Endodermal cell (in vitro differentiated cells): ENCODE data around the gene EIF4E1B. TPM values are rescaled to one million over a fixed set of nuclear protein-coding genes. Genes with fewer than 3 reads are reported as not detected.

Experiments
- DNase-seq: peaks from one replicate; pipeline ENCODE4 v3.0.0-alpha.2; 2017
- H3K27ac ChIP-seq: 2 replicates; pipeline ENCODE4 v1.5.1; 2013; ENCODE audit warnings: mild to moderate bottlenecking, low read depth, low read length, moderate library complexity
- H3K27me3 ChIP-seq: 2 replicates; pipeline ENCODE4 v1.6.1; 2013; ENCODE audit warnings: mild to moderate bottlenecking, low read length, moderate library complexity; ENCODE audit not compliant: insufficient read depth, control insufficient read depth, poor library complexity, severe bottlenecking
- H3K36me3 ChIP-seq: 2 replicates; pipeline ENCODE4 v1.7.0; 2013; ENCODE audit warnings: mild to moderate bottlenecking, low read length, moderate library complexity; ENCODE audit not compliant: control insufficient read depth, insufficient read depth
- H3K4me1 ChIP-seq: one replicate; pipeline ENCODE4 v1.7.0; 2013; ENCODE audit warnings: low read length; ENCODE audit not compliant: control insufficient read depth, insufficient read depth
- H3K4me3 ChIP-seq: 2 replicates; pipeline ENCODE4 v1.5.1; 2013; ENCODE audit warnings: mild to moderate bottlenecking, low read length, moderate library complexity
- H3K9ac ChIP-seq: 2 replicates; pipeline ENCODE4 v1.6.1; 2013; ENCODE audit warnings: mild to moderate bottlenecking, low read length, moderate library complexity; ENCODE audit not compliant: poor library complexity, severe bottlenecking; ENCODE audit errors: extremely low read depth
- H3K9me3 ChIP-seq: 2 replicates; pipeline ENCODE4 v1.6.1; 2013; ENCODE audit warnings: mild to moderate bottlenecking, low read length, moderate library complexity; ENCODE audit not compliant: control insufficient read depth
- H3K27ac Mint-ChIP-seq: 2 replicates; pipeline ENCODE4 v1.8.0; 2020; ENCODE audit warnings: mixed read lengths
- H3K27me3 Mint-ChIP-seq: 2 replicates; pipeline ENCODE4 v1.8.0; 2021; ENCODE audit warnings: mild to moderate bottlenecking, mixed read lengths; ENCODE audit not compliant: insufficient read depth
- H3K36me3 Mint-ChIP-seq: 2 replicates; pipeline ENCODE4 v1.8.0; 2020; ENCODE audit warnings: low read depth, mixed read lengths
- H3K4me1 Mint-ChIP-seq: 2 replicates; pipeline ENCODE4 v1.8.0; 2020; ENCODE audit warnings: mixed read lengths
- H3K4me3 Mint-ChIP-seq: 2 replicates; pipeline ENCODE4 v1.8.0; 2020; ENCODE audit warnings: mild to moderate bottlenecking, moderate library complexity, mixed read lengths
- H3K9me3 Mint-ChIP-seq: 2 replicates; pipeline ENCODE4 v1.8.0; 2020; ENCODE audit warnings: mild to moderate bottlenecking, mixed read lengths
- CTCF ChIP-seq: fragments of 200-600 bp; sonication (generic); conservative IDR thresholded peaks from 2 replicates; pipeline ENCODE4 v1.5.0; 2021; ENCODE audit warnings: antibody characterized with exemption, mild to moderate bottlenecking
- whole genome bisulfite sequencing, 2 experiments: methylation state at CpG; one replicate each; pipeline versions ENCODE4 v1.1.5 to v1.1.7; 2013; ENCODE audit warnings: missing lambda C conversion rate in 2 of 2, mixed read lengths in 1 of 2; ENCODE audit not compliant: insufficient coverage in 1 of 2, insufficient read length in 1 of 2; 5-methylcytosine and 5-hydroxymethylcytosine counted together
- long read RNA-seq, 4 experiments: library from polyadenylated mRNA in 2 of 4; library from RNA in 1 of 4; library from capped mRNA in 1 of 4; stranded (forward) in 3 of 4; unstranded in 1 of 4; transcript quantifications; one replicate each; pipeline ENCODE4 v2.0.0, GENCODE V29; 2020 to 2021; ENCODE audit warnings: inconsistent platforms in 1 of 4
- polyA plus RNA-seq, 2 experiments: library from polyadenylated mRNA; stranded (reverse); fragments of 50-300 nt; gene quantifications; one replicate each; pipeline ENCODE4 v1.2.3, GENCODE V29; 2013
- total RNA-seq, 2 donors: library from RNA; stranded (reverse); fragmentation: NEBNext Ultra II Directional in 1 of 2; extraction: Animal tissue kit (Norgen Biotek cat#: 25700) in 1 of 2; gene quantifications; 2 replicates in 1 of 2; 3 replicates in 1 of 2; pipeline ENCODE4 v1.2.1, GENCODE V29; 2021

EIF4E1B gene
- total RNA-seq, result 1 to 10 TPM; 1.4 to 2.0 TPM
- polyA plus RNA-seq (2013, experiment 1 of 2), result 0.82 TPM
- polyA plus RNA-seq (2013, experiment 2 of 2), result not detected
- long read RNA-seq, experiment 1, partial matches to known transcripts, result 0 of 2 reads
- long read RNA-seq, experiment 1, other reads (novel, unspliced or antisense), result 1 of 2 reads
- long read RNA-seq, experiment 2, partial matches to known transcripts, result 1 of 3 reads
- long read RNA-seq, experiment 2, other reads (novel, unspliced or antisense), result 2 of 3 reads
- long read RNA-seq, experiment 3, partial matches to known transcripts, result 1 of 3 reads
- long read RNA-seq, experiment 3, other reads (novel, unspliced or antisense), result 2 of 3 reads
- long read RNA-seq, experiment 4, partial matches to known transcripts, result 1 of 4 reads
- long read RNA-seq, experiment 4, other reads (novel, unspliced or antisense), result 3 of 4 reads

GRCh38 chr5:176629853-176630680 lies at the start of gene EIF4E1B, which contains the start of gene SNCB:
TSS of gene EIF4E1B (plus strand) at chr5:176630675. CDS start at chr5:176642788, 12,113 bp downstream.
TSS of gene SNCB (minus strand) at chr5:176630534. CDS start at chr5:176629654, 880 bp downstream.
- H3K4me3 Mint-ChIP-seq, result peak within 1 kb of the TSS; percentile 46
- H3K36me3 ChIP-seq, result no peaks in the 10 kb centered on the region
- H3K4me3 ChIP-seq, result peak within 1 kb of the TSS; percentile 74
- peaks cover 85% of the 10 kb centered on the region for H3K27me3 Mint-ChIP-seq
- WGBS, 2 experiments, result 0 to 2% methylated on average over 31 to 94 of the region's 94 CpGs
- no peak for TF ChIP-seq CTCF
- H3K4me1 Mint-ChIP-seq, result peaks cover 13% of the 10 kb centered on the region
- no peak within 1 kb of the TSS for H3K27ac Mint-ChIP-seq
- H3K9me3 ChIP-seq, result no peaks in the 10 kb centered on the region
- H3K27ac ChIP-seq, result no peak within 1 kb of the TSS
- H3K9me3 Mint-ChIP-seq, result no peaks in the 10 kb centered on the region
- peaks cover 67% of the 10 kb centered on the region for H3K27me3 ChIP-seq
- H3K4me1 ChIP-seq, result no peaks in the 10 kb centered on the region
- peak; percentile 87 for DNase-seq
- H3K36me3 Mint-ChIP-seq, result no peaks in the 10 kb centered on the region
- H3K9ac ChIP-seq, result no peak within 1 kb of the TSS

- no peak overlapping the region for H3K4me3 Mint-ChIP-seq
- no peak overlapping the region for H3K27ac Mint-ChIP-seq
- WGBS, 2 experiments, result 91 to 100% methylated on average over 8 to 12 of the region's 12 CpGs
- no peaks in the 10 kb centered on the region for H3K4me1 ChIP-seq
- TF ChIP-seq CTCF, result no peak
- H3K36me3 ChIP-seq, result no peaks in the 10 kb centered on the region
- no peaks in the 10 kb centered on the region for H3K27me3 ChIP-seq
- H3K9ac ChIP-seq, result no peak overlapping the region
- no peak overlapping the region for H3K4me3 ChIP-seq
- no peak overlapping the region for H3K27ac ChIP-seq
- peaks cover 22% of the 10 kb centered on the region for H3K9me3 Mint-ChIP-seq
- DNase-seq, result no peak
- H3K4me1 Mint-ChIP-seq, result no peaks in the 10 kb centered on the region
- no peaks in the 10 kb centered on the region for H3K36me3 Mint-ChIP-seq
- H3K9me3 ChIP-seq, result peaks cover 12% of the 10 kb centered on the region
- H3K27me3 Mint-ChIP-seq, result peaks cover 4% of the 10 kb centered on the region
Observed at GRCh38 chr5:176581361-176581760, 49.1 kb upstream of the EIF4E1B start.

GRCh38 chr5:176583076-176583475 lies 47.4 kb upstream of the EIF4E1B start:
- H3K4me3 ChIP-seq, result no peak overlapping the region
- H3K27ac ChIP-seq, result no peak overlapping the region
- H3K4me1 ChIP-seq, result no peaks in the 10 kb centered on the region
- no peaks in the 10 kb centered on the region for H3K36me3 Mint-ChIP-seq
- H3K36me3 ChIP-seq, result no peaks in the 10 kb centered on the region
- H3K9ac ChIP-seq, result no peak overlapping the region
- H3K9me3 Mint-ChIP-seq, result peaks cover 27% of the 10 kb centered on the region
- H3K27ac Mint-ChIP-seq, result no peak overlapping the region
- 79 to 86% methylated on average over 4 of the region's 4 CpGs for WGBS, 2 experiments
- H3K4me1 Mint-ChIP-seq, result no peaks in the 10 kb centered on the region
- DNase-seq, result no peak
- TF ChIP-seq CTCF, result no peak
- H3K9me3 ChIP-seq, result peaks cover 12% of the 10 kb centered on the region
- peaks cover 5% of the 10 kb centered on the region for H3K27me3 Mint-ChIP-seq
- no peaks in the 10 kb centered on the region for H3K27me3 ChIP-seq
- H3K4me3 Mint-ChIP-seq, result no peak overlapping the region
